Activated naive CD8-positive, alpha-beta T cell treated with anti-CD3 and anti-CD28 coated beads, Interleukin-2, amount 50 U/mL, for 24 hours (primary cell): Measurements from ENCODE around the gene LRPAP1.

Experiments
- ATAC-seq: fragments of 150-1000 bp; cut with Tn5 transposase; one replicate; pipeline ENCODE4 v1.10.0; 2021
- DNase-seq: peaks from one replicate; pipeline ENCODE4 v3.0.0; 2021
- H3K27ac Mint-ChIP-seq: one replicate; pipeline ENCODE4 v1.8.0; 2021; ENCODE audit warnings: mild to moderate bottlenecking, mixed read lengths
- H3K27me3 Mint-ChIP-seq: one replicate; pipeline ENCODE4 v1.8.0; 2021; ENCODE audit warnings: mixed read lengths
- H3K36me3 Mint-ChIP-seq: one replicate; pipeline ENCODE4 v1.8.0; 2021; ENCODE audit warnings: low read depth, mixed read lengths
- H3K4me1 Mint-ChIP-seq: one replicate; pipeline ENCODE4 v1.8.0; 2021; ENCODE audit warnings: mixed read lengths
- H3K4me3 Mint-ChIP-seq: one replicate; pipeline ENCODE4 v1.8.0; 2021; ENCODE audit warnings: mild to moderate bottlenecking, moderate library complexity, mixed read lengths
- H3K9me3 Mint-ChIP-seq: one replicate; pipeline ENCODE4 v1.8.0; 2021; ENCODE audit warnings: mixed read lengths

Gene LRPAP1

DNA sequence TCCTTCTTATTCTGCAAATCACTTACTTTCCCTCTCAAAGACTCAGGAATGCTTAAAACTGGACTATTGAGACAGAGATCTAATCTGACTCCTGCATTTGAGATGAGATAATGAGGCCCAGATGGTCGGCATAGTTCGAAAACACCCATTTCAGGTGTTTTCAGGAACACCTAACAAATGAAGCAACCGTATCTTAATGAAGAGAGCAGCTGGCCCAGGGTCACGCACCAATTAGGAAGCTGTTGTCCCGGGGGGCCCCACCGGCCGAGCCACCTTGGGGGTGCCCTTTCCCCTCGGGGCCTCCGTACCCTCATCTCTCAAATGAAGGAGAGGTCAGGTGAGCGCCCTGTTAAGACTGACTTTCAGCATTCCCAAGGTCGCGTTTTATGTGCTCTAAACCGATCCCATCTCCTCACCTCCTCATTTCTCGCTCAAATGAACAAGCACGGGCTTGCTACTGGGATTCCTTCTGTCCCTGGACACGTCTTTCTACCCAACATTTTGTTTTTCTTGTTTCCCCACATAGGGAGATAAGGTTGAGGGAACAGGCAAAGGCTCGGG is 824 bp downstream of the LRPAP1 start:
- peak overlapping the region; percentile 98 for H3K4me3 Mint-ChIP-seq
- no peak for DNase-seq
- no peaks in the 10 kb centered on the region for H3K9me3 Mint-ChIP-seq
- peak overlapping the region; percentile 49 for H3K27ac Mint-ChIP-seq
- H3K4me1 Mint-ChIP-seq = peaks cover 26% of the 10 kb centered on the region
- H3K36me3 Mint-ChIP-seq = no peaks in the 10 kb centered on the region
- H3K27me3 Mint-ChIP-seq = peaks cover 3% of the 10 kb centered on the region
- no peak for ATAC-seq

DNA sequence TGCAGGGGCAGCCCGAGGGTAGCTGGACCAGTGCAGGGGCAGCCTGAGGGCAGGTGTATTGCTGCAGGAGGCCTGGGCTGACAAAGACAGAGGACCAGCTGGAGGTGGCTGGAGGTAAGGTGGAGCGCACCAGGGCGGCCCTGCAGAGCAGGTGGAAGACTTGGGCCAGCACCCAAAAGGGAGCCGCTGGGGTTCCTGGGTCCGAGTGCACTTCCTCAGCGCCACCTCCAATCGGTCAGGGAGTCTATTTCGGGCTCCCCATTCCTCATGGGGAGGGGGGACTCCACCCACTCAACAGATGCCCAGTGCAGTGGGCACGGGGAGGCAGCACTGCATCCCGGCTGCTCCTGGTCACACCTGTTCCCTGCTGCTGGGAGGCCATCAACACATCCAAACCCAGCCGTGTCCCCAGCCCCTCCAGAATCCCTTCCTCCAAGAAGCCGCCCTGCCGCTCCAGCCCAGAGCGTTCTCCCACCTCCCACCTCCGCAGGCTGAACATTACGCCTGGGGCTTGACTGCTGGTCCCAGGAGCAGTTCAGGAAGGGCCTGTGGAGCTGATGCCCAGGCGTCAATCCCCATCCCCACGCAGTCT is 1.5 kb downstream of the LRPAP1 start:
- Mint-ChIP-seq H3K36me3 (no peaks in the 10 kb centered on the region), H3K27ac (no peak overlapping the region)

DNA sequence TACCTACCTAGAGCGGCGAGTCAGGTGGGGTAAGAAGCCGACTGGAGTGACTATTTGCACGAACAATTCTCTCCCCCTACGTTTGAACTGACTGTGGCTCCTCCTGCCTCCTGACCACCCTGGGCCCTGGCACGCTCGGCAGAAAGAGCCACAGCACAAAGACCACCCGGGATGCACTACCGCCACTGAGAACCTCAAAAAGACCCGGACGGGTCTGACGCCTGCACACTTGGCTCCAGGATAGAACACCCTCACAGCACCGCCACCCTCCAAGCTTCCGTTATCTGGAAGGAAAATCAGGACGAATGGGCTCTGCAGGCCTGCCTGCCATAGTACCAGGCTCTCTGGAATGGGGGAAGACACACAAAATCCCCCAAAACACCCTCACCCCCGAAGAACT is 2.2 kb downstream of the LRPAP1 start:
- DNase-seq (no peak), ATAC-seq (no peak)
- Mint-ChIP-seq H3K4me1 (peaks cover 26% of the 10 kb centered on the region), H3K9me3 (no peaks in the 10 kb centered on the region), H3K36me3 (no peaks in the 10 kb centered on the region), H3K4me3 (peak overlapping the region; percentile 98), H3K27ac (no peak overlapping the region), H3K27me3 (no peaks in the 10 kb centered on the region)

More for the DNA sequence above, 1.5 kb downstream of the LRPAP1 start:
- H3K9me3 Mint-ChIP-seq = no peaks in the 10 kb centered on the region
- peaks cover 26% of the 10 kb centered on the region for H3K4me1 Mint-ChIP-seq
- DNase-seq (no peak), ATAC-seq (no peak)
- peaks cover 3% of the 10 kb centered on the region for H3K27me3 Mint-ChIP-seq
- peak overlapping the region; percentile 98 for H3K4me3 Mint-ChIP-seq

DNA sequence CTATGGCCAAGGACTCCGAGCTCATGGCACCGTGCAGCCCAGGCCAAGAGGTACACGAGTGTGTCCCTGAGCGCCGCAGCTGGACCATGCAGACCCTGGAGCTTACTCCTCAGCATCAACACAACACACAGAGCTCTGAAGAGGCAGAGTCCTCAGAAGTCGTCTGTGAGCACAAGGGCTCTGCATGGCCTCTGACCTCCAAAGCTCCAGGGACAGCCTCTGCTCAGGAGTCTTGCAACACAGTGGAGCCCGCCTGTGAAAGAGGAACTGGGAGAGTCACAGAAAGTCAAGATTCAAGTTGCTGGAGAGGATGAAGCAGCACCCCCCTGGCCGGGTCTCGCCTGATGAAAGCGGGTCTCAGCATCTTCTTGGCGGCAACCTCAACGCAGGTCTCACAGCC is 2.9 kb downstream of the LRPAP1 start:
- Mint-ChIP-seq H3K27me3 (no peaks in the 10 kb centered on the region), H3K4me3 (no peak overlapping the region), H3K9me3 (no peaks in the 10 kb centered on the region), H3K36me3 (peaks cover 3% of the 10 kb centered on the region), H3K4me1 (peaks cover 26% of the 10 kb centered on the region), H3K27ac (no peak overlapping the region)
- ATAC-seq (no peak), DNase-seq (no peak)

DNA sequence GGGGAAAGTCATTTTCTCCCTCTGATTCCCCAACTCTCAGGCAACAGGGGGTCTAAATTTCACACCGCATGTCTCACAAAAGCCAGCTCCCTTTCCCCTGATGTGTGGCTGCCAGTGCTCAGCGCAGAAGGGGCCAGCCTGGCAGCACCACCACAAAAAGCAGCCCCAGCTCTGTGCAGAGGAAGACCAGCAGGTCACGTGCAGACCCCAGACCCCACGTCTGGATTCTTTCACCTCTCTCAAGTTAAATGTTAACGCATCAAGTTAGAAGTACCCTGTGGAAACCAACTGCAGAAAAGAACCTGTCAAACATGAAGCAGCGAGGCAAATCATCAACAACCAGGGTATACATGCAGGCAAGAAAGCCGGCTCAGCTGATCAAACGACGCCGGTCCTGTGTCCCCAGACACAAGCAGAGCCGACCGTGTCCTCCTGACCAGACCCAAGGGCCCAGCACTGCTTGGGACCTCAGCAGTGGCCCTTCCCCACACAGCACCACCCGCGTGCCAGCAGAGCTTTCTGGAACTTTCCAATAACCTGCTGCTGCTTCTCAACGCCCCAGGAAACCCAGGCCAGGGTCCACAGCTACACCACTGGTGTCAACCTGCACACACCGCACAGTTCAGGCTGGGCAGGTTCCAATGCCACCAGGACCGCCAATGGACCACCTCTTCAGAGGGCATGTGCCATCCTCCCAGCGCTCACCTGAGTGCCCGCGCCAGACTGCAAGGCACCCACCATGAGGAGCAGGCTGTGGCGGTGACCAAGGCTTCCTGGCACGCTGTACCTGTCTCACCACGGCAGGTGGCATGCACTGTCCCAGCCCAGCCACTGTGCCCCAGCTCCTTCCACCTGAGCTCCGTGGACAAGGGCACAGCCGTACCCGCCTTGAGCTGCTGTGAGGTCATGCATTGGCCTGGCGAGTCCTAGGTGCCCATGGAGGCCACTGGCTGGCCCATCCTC is 4.0 kb downstream of the LRPAP1 start:
- Mint-ChIP-seq H3K4me3 (no peak overlapping the region), H3K9me3 (no peaks in the 10 kb centered on the region), H3K27me3 (no peaks in the 10 kb centered on the region), H3K27ac (no peak overlapping the region), H3K36me3 (peaks cover 3% of the 10 kb centered on the region), H3K4me1 (peaks cover 26% of the 10 kb centered on the region)
- ATAC-seq (no peak), DNase-seq (no peak)

DNA sequence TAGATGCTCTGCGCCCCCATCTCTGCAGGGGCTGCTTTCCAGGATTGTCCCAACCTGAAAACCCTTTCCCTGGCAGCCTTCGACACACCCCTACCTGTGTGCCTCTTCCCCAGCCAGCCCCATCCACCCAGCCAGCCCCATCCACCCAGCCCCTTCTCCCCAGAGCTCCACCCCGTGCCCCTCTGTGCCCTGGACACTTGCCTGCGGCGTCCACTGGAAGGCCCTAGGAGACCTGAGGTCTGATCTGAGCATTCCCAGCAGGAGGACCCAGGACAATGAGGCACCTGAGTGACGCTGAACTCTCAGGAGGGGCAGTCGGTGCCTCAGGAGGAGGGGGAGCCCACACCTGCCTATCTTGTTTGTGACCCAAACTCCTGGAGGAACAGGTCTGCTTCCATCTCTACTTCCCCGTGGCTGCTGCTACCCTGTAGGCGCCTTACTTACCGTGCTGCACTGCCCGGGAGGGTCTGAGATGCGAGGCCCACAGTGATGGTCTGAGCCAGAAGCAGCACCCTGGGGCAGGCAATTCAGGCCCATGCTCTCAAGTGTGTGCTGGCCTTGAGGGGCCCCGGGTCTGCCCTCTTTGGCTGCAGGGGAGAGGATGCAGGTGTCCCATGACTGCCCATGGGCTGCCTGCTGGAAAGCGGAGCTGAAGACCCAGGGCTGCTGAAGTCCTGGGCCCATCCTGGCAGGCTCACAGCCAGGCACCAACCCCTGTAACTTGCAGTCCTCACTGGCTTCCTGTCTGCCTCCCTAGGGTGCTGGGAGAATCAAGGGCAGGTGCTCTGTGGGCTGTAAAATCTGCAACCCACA is 4.9 kb downstream of the LRPAP1 start:
- Mint-ChIP-seq H3K27ac (no peak overlapping the region), H3K9me3 (no peaks in the 10 kb centered on the region), H3K4me3 (no peak overlapping the region), H3K4me1 (peaks cover 26% of the 10 kb centered on the region), H3K36me3 (peaks cover 3% of the 10 kb centered on the region), H3K27me3 (no peaks in the 10 kb centered on the region)
- DNase-seq (no peak), ATAC-seq (no peak)

DNA sequence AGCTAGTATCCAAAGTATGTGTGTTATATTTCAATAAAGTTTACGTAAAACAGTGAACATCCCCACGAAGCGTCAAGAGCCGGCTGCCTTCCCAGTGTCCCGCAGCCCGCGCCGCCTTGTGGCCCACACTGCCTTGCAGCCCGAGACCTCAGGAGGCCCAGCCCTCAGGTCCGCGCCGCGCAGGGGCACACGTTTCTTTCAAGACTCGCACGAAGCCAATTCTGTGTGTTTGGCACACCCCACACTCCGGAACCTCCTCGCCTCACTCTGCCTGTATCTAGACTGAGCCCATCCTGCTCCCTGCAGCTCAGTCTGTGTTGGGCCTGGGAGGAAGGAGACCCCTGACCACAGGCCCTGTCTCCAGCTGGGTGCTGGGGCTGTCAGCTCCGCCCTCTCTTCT is 5.8 kb downstream of the LRPAP1 start:
- Mint-ChIP-seq H3K27me3 (no peaks in the 10 kb centered on the region), H3K4me1 (peaks cover 22% of the 10 kb centered on the region), H3K27ac (no peak overlapping the region)

DNA sequence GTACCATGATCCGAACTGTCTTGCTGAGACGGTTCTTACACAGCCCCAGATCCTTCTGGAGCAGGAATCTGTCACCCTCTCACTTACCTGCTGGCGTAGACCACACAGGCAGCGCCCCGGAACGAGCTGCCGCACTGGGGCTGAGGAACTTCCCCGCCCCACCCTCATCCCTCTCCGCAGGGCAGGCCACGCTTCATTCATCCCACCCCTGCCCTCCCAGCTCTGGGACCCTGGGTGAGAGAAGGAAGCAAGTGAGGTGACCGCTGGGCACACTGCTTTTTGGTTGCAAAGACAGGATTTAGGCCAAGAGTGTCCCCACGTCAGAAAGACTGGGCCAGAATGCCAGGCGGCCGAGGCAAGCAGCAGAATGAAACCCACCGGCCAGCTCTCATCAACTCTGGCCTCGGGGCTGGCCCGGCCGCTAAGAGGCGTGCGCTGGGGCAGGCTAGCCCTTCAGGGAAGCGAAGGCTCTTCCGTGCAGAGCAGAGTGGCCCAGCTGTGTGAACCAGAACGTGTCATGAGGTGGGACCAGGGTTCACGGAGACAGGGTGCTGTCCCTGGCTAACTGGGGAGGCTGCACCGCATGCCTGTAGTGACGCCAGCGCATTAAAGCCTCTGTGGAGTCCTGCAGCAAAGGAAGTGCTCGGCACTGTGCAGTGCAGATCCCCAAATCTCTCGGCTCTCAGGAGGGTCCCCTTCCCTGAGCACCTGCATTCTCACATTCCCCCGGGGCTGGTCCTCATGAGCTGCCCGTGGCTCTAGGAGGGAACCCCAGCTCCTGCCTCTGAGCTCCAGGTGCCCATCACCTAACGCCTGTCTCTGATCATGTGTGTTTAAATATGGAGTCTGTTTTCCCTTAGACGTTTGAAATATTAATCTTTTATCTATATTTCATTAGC is 6.4 kb downstream of the LRPAP1 start:
- H3K27me3 Mint-ChIP-seq = no peaks in the 10 kb centered on the region
- no peak overlapping the region for H3K27ac Mint-ChIP-seq
- no peaks in the 10 kb centered on the region for H3K9me3 Mint-ChIP-seq
- peaks cover 17% of the 10 kb centered on the region for H3K4me1 Mint-ChIP-seq
- no peak overlapping the region for H3K4me3 Mint-ChIP-seq
- H3K36me3 Mint-ChIP-seq = peaks cover 6% of the 10 kb centered on the region
- no peak for DNase-seq
- ATAC-seq = no peak

More for the DNA sequence above, 5.8 kb downstream of the LRPAP1 start:
- no peak overlapping the region for H3K4me3 Mint-ChIP-seq
- ATAC-seq (no peak), DNase-seq (no peak)
- peaks cover 3% of the 10 kb centered on the region for H3K36me3 Mint-ChIP-seq
- H3K9me3 Mint-ChIP-seq = no peaks in the 10 kb centered on the region

DNA sequence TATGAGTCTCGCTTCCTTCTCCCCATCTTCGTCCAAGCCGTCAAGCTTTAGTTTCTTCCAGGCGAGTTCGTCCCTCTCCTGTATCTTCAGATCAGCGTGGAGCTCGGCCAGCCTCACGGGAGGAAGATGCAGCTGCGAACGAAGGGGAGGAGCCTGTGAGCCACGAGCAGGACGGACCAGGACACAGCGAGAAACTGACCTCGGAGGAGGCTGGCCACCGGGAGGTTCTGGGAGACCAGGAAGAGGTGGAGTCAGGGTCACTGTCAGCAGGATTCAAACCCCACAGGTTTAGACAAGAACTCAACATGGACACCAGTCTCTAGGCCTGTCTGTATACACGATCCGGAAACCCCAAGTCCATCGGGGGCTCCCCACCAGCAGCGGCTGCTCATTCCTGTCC is 7.3 kb downstream of the LRPAP1 start:
- peaks cover 6% of the 10 kb centered on the region for H3K36me3 Mint-ChIP-seq
- H3K4me3 Mint-ChIP-seq = no peak overlapping the region
- DNase-seq = no peak

DNA sequence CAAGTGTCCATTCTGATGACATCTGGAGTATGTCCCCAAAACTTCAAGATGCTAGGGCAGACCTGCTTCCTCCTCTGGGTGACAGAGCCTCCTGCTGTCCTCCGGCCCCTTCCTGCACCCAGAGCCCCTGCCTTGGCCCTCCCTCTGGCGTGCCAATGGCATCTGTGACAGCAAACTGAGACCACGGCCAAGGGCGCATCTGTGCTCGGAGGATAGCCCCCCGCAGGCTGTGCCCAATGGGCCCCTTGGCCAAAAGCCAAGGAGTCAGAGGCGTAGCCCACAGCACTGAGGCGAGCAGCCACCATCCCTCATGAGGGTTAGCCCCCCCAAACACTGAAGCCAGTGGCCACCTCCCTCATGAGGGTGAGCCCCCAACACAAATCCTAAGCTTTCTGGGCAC is 7.9 kb downstream of the LRPAP1 start:
- Mint-ChIP-seq H3K9me3 (no peaks in the 10 kb centered on the region), H3K27ac (no peak overlapping the region), H3K36me3 (peaks cover 6% of the 10 kb centered on the region), H3K4me3 (no peak overlapping the region), H3K4me1 (peaks cover 9% of the 10 kb centered on the region), H3K27me3 (no peaks in the 10 kb centered on the region)
- ATAC-seq (no peak), DNase-seq (no peak)

More for the DNA sequence above, 7.3 kb downstream of the LRPAP1 start:
- peak overlapping the region; percentile 49 for H3K27ac Mint-ChIP-seq
- H3K27me3 Mint-ChIP-seq = no peaks in the 10 kb centered on the region
- peaks cover 10% of the 10 kb centered on the region for H3K4me1 Mint-ChIP-seq
- no peak for ATAC-seq
- H3K9me3 Mint-ChIP-seq = no peaks in the 10 kb centered on the region

DNA sequence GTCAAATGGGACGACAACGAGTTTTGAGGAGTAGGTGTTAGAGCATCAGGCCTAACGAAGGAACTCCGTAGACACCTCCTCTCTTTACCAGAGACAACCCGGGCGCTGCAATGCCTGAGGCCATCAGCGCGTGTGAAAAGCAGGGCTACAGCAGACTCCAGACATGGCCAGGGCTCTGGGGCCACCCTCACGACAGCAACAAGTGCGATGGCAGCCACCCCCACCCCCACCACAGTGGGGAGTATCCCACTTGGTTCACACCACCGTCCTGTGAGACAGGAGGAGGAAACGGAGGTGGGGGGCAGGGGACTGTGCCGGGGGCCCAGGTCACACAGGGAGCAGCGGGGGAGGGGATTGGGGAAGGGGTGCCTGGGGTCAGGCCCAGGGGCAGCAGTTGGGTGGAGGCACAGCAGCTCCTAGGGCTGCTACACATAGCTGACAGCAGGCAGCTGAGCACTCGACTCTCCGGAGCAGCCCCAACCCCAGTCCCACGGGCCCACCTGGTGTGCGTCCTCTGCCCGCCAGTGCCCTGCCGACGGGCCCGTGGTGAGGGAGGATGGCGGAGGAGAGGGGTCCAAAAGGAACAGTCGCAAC is 8.5 kb downstream of the LRPAP1 start:
- H3K27ac Mint-ChIP-seq = no peak overlapping the region
- ATAC-seq (no peak), DNase-seq (no peak)
- H3K4me3 Mint-ChIP-seq = no peak overlapping the region
- H3K27me3 Mint-ChIP-seq = no peaks in the 10 kb centered on the region
- peaks cover 6% of the 10 kb centered on the region for H3K36me3 Mint-ChIP-seq
- peaks cover 8% of the 10 kb centered on the region for H3K4me1 Mint-ChIP-seq
- no peaks in the 10 kb centered on the region for H3K9me3 Mint-ChIP-seq

DNA sequence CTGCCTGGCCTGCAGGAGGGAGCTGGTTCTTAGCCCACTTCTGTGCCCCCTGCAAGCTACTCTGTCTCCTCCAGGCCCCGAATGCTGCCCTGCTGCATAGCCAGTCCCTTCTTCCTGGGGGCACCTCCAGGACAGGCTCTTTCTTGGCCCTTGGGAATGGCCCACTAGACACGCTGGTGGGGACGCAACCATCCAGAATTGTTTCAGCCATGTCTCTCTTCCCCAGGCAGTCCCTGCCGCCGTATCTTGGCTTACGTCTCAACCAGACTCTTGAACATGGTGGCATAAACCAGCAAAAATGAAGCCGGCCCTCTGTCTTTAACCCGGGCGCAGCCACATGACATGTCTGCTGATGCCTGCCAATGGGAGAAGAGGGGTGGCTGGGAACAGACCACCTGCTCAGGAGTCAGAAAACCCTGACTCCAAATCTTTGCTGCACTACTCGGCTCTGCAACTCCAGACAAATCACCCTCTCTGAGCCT is 9.0 kb downstream of the LRPAP1 start:
- H3K27me3 Mint-ChIP-seq = no peaks in the 10 kb centered on the region
- DNase-seq (no peak), ATAC-seq (no peak)
- H3K9me3 Mint-ChIP-seq = no peaks in the 10 kb centered on the region
- no peak overlapping the region for H3K4me3 Mint-ChIP-seq
- peaks cover 6% of the 10 kb centered on the region for H3K36me3 Mint-ChIP-seq
- H3K4me1 Mint-ChIP-seq = peaks cover 6% of the 10 kb centered on the region
- no peak overlapping the region for H3K27ac Mint-ChIP-seq

DNA sequence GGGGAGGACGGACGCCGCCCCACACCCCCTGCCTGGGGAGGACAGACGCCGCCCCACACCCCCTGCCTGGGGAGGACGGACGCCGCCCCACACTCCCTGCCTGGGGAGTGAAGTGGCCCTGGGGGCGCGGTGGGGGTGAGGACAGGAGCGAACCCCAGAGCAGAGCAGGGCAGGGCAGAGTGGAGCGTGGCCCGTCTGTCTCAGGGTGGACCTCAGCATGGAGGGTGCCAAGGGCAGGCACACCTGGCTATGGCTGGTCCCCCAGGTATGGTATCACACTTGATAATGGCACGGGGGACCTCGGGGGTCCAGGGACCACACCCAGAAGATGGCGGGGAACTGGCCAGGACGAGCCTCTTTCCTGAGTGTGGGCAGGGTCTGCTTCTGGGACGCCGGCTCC is 9.6 kb downstream of the LRPAP1 start:
- no peaks in the 10 kb centered on the region for H3K27me3 Mint-ChIP-seq
- no peak overlapping the region for H3K4me3 Mint-ChIP-seq
- no peaks in the 10 kb centered on the region for H3K9me3 Mint-ChIP-seq
- DNase-seq (no peak), ATAC-seq (no peak)
- H3K36me3 Mint-ChIP-seq = peaks cover 8% of the 10 kb centered on the region
- H3K27ac Mint-ChIP-seq = no peak overlapping the region
- H3K4me1 Mint-ChIP-seq = peaks cover 2% of the 10 kb centered on the region
